GM21423 (cell line): ENCODE results near the gene HOXB3.

Experiments
- ATAC-seq: cut with Tn5 transposase; IDR thresholded peaks from one replicate; pipeline ENCODE4 v1.9.1; 2021; ENCODE audit warnings: mild to moderate bottlenecking, moderate library complexity; ENCODE audit not compliant: unreplicated experiment

The HOXB3 gene

GRCh38 chr17:48626245-48627117 lies 36.4 kb upstream of the HOXB3 start, which contains the start of gene HOXB9:
HOXB9 (minus strand) TSS chr17:48626358; CDS start chr17:48626269, 89 bp downstream.
- no peak for ATAC-seq

DNA sequence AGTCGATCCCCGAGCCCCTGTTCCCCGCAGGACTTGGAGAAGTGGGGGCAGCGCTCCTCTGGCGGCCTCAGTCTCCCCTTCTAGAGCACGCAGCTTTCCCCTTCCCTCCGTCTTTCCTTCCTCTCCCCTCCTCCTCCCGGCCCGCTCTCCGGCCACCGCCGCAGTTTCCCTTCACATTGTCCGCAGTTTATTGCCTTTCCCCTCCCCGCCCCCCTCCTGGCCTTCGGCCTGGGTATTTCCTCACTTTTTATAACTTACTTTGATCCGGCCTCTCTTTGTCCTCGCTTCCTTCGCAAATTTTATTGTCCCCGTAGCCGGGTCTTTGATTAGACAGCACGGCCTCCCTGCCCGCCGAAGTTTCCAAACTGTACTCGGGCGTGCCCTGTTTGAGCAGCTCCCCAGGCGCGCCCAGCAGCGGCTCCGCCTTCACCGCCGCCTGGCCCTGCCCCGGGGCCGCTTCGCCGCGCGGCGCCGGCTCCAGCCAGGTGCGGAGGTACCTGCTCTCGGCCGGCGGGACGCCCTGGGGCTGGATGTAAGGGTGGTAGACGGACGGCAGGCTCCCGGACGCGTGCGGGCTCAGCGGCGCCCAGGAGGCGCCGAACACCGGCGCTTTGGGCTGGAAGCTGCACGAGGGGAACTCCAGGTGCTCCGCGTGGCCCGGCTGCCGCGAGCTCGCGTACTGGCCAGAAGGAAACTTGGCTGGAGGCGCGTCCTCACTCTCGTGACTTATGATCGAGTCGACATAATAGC lies 35.6 kb upstream of the HOXB3 start:
- ATAC-seq: no peak

DNA sequence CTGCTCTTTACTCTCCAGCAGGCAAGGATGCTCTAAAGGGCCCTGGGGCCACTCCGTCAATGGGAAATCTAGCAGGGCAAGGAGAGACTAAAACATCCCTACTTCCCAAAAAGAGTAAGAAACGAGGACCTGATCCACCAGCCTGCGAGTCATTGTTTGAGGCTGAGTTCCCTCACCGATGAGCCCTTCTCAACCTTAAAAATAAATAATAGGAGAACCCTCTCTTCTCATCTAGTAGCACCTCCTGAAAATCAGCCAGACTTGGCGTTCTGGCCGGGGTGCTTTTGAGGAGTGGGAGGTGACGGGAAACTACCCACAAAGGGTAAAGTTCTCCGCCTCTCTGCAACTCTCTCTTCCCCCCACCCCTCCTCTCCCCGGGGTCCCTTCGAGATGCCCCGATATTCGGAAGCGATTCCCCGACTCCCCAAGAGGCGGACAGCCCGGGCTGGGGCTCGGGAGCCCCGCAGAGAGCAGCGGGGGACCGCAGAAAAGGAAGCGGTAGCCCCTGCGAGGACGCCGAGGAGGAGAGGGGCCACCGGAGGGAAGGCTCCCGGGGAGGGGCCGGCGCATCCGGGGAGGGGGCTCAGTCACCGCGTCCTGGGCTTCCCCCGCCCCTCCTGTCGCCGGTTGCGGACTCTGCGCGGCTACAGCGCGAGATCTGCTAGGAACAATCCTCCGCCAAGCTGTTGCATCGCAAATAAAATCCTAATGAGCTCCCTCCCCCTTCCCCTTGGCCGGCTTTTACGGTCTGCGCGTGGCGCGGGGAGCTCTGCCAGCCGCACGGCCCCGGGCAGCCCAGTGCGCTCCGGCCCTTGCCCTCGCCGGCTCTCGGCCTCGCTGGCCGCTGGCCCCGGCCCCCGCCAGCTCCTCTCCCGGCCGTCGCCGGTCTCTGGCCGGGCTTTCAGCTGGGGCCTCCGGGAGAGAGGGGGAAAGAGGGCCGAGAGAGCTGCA lies 34.8 kb upstream of the HOXB3 start:
- ATAC-seq: no peak

- no peak for ATAC-seq
Measured at GRCh38 chr17:48624118-48624517, 34.1 kb upstream of the HOXB3 start.

DNA sequence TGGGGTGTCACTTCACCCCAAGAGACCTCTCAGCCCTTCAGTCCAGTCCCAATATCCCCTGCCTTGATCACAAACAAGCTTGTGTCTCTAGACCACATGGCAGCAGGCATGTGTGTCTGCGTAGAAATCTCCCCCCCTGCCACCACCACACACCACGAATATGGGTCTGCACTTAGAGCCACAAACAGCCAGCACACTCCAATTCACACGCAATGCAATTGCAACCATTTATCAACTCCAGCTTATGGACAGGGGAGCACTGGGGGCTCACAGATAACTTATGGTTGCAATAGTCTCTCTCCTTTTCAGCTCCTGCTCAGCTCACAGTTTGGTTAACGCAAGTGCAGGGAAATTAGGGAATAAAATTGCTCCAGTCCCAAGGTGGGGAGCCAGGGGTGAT lies 33.5 kb upstream of the HOXB3 start:
- no peak for ATAC-seq

DNA sequence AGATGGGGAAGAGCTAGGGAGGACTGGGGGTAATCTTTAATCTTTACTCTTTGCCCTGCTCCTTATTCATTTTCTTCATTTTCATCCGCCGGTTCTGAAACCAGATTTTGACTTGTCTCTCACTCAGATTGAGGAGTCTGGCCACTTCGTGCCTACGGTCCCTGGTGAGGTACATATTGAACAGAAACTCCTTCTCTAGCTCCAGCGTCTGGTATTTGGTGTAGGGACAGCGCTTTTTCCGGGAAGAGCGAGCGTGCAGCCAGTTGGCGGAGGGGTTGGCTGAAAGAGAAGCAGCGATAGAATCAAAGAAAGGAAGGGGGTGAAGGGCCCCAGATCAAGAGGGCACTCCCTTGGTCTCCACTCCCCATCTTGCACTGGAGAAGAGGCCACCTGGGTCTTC lies 32.8 kb upstream of the HOXB3 start:
- ATAC-seq: no peak

DNA sequence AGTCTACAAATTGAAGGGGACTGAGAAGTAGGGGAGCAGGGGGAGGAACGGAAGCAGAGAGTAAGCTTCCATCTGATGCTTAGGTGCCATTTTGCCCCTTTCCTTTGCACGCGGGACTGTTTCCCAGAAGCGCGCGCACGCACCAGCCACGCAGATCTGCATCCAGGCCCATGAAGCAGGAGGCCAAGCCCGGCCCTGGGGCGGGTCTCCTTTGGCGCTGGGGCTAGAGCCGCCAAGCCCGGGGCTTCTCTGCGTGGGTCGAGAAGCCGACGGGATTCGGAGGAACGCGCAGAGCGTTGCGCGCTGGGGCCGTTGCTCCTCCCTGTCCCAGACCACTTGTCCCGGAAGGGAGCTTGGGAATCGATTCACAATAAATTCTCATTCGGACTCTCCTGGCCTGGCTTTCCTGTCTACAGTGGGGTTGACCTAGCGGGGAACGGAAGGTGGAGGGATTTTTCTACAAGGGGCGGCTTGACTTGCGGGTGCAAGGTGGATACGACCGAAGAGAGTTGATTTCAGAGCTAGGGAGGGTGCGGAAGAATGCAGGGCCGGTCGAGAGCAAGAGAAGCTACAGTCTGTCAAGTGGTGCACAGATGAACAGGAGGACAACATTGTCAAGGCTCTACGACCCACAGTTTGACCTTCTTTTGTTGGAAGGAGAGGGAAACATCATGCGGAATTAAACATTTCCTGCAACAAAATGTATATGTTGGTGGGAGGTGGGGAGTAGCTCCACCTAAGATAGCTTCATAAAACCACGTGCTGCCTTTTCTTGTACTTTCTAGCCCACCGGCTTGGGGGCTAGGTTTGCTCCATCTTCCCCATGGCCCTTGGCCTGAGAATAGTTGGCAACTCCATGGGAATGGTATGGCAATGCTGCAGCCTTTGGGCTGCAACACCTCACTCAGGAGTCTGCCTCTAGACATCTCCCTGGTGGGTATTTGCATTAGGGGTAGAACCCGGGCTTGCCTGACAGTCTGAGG lies 31.7 kb upstream of the HOXB3 start:
- ATAC-seq: no peak

GRCh38 chr17:48620461-48621139 lies 30.6 kb upstream of the HOXB3 start:
- ATAC-seq: no peak

DNA sequence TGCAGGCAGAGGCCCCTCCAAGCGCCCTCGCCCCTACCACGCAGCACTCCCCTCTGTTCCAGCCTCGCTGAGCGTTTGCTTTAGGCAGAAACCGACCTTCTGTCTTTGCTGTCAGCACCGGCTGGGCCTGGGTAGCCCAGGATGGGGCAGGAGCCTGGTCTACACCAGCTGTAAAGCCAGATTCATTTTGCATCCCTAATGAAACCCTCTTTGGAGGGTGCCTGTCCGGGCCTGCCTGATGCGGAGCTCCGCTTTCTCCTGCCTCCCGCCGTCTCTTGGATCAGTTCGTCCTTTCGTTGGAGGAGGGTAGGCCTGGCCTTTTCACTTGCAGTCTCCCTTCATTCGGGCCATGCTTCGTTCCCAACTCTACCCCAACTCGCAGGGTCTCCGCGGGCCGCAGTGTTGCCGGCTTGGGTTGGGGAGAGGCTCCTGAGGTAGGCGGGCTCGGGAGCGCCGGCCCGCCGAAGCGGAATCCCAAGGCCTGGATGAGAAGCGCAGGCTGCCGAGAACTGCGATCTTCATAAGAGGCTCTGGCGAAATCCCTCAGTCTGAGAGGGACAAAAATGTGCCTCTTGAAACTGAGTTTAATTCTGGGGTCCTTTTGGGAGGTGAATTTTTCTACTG lies 29.9 kb upstream of the HOXB3 start:
- no peak for ATAC-seq

DNA sequence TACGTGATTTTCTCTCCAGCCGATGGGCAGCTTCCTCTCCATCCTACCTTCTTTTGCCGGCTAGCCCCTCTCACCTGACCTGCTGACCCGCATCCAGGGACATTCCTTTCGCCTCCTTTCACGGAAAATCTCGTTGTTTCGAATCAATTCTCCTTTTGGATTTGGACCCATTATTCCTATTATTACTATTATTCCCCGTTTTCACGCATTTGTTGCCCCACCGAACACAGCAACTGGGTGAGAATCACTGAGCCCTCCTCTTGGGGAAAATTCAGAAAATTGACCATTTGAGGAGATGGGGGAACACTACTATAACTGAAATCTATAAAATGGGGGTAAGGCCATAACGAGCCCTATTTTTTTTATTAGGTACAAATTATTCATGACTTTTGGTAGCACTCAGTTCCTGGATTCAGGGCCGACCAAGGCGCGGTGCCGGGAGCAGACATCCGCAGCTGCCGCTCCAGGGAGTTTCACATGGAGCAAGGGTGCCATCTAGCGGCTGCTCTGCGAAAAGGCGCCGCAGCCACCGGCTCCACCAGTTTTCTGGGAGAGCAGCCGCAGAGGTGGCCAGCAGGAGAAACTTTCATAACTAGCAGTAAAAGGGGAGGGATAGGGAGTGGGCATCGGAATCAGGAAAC lies 28.3 kb upstream of the HOXB3 start:
- ATAC-seq: no peak

DNA sequence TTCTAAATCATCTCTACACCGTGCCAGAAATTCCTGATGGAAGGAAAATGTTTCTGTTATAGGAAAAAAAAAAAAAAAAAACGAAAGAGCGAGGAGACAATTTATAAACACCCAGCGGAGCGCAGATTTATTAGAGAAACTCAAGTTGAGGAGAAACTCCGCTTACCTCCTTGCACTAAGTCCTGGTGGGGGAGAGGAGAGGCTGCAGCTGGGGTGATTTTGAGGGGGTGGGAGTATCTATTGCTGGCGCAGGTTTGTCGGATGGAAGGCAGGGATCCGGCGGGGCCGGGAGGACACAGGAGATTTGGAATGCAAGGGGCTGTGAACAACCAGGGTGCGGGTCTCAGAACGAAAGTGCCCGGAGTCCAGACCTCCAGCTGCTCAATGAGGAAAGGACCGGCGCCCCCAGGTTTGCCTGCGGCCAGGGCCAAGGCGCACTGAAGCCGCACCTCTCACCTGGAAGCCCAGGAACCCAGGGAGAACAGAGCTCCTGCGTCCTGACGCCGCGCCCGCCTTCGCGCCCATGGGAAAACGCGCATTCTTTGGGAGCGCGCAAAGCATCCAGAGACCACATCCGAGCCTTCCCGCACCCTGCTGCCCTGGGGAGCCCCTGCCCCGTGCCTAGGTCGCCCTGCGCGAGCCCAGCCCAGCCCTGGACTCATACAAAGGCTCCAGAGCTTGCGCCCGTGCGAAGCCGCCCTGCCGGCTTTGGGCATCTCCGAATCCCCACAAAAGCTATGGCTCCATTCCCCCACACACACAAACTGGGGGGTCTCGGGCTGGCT lies 27.6 kb upstream of the HOXB3 start:
- ATAC-seq: no peak

DNA sequence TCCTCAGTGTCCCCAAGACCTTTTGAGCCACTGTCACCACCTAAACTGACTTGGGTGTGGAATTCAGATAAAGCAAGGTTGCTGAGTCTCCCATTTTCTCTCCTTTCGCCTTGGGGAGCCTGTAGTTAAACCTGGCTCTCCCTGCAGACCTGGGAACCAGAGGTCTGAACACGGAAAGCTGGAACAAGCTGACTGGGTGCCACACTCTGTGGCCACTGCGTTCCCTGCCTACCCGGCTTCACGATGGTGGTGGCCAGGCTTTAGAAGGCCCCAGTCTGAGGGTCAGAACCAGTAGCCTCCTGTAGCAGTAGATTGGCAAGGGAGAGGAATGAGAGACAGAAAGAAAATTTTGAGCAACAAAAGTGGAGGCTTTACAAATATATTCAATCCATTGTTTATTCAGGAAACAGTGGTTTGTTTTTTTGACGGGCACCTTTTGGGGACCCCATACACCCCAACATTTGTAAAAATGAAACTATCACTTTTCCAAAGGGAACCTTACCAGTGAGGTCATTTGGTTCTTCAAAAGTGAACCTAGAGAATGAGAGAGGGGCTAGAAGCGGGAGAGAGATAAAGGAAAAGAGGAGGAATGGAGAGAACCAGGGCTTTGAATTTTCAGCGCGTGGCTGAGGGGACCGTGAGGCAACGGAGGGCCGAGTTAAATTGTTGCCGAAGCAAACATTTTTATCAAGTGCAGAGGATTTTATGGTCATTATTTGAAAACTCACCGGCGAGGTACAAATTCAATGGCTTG lies 26.9 kb upstream of the HOXB3 start:
- no peak for ATAC-seq

- ATAC-seq: no peak
Measured at GRCh38 chr17:48615963-48616716, 26.1 kb upstream of the HOXB3 start.

GRCh38 chr17:48615047-48615962 lies 25.3 kb upstream of the HOXB3 start, which contains the start of gene HOXB8:
HOXB8 (minus strand) TSS chr17:48615292; CDS start chr17:48614704, 588 bp downstream.
- ATAC-seq: no peak
